ENCODE results near the gene DEXI. TPM values are rescaled to one million over a fixed set of nuclear protein-coding genes. Genes with fewer than 3 reads are reported as not detected.

DEXI gene
- total RNA-seq, 1 donor: 34.0 TPM

DNA sequence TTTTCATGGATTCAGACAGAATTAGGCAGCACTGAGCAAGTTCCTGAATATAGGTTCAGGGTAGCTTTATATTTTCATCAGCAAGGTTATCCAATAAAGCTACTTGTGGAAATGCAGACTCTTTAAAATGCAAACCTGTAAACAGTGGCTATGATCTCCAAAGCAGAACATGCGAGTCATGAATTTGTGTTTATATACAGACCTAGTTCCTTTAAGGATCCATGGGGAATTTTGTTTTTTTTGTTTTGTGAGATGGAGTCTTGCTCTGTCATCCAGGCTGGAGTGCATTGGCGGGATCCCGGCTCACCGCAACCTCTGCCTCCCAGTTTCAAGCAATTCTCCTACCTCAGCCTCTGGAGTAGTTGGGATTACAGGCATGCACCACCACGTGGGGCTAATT, 16.9 kb upstream of the DEXI start:
- Histone ChIP-seq H3K36me3 (ENCODE audit: insufficient read depth, low read length) (peaks cover 20% of the 10 kb centered on the region), H3K4me1 (ENCODE audit: insufficient read depth, low read length) (peaks cover 27% of the 10 kb centered on the region), H4K20me1 (ENCODE audit: insufficient read depth, low read length) (peaks cover 14% of the 10 kb centered on the region), H3K4me2 (ENCODE audit: insufficient read depth, low read length) (no peak overlapping the region), H3K9me3 (ENCODE audit: low read depth, low read length) (no peaks in the 10 kb centered on the region), H2AFZ (ENCODE audit: low read length) (no peak overlapping the region), H3K79me2 (ENCODE audit: insufficient read depth, low read length) (peaks cover 21% of the 10 kb centered on the region), H3K27me3 (ENCODE audit: insufficient read depth, low read length) (no peaks in the 10 kb centered on the region), H3K27ac (ENCODE audit: low read depth, low read length) (no peak overlapping the region), H3K4me3 (ENCODE audit: insufficient read depth, low read length) (no peak overlapping the region)
- no peak for DNase-seq (ENCODE audit: insufficient read length, low spot score, missing footprints)
- TF ChIP-seq, protein P1, sequence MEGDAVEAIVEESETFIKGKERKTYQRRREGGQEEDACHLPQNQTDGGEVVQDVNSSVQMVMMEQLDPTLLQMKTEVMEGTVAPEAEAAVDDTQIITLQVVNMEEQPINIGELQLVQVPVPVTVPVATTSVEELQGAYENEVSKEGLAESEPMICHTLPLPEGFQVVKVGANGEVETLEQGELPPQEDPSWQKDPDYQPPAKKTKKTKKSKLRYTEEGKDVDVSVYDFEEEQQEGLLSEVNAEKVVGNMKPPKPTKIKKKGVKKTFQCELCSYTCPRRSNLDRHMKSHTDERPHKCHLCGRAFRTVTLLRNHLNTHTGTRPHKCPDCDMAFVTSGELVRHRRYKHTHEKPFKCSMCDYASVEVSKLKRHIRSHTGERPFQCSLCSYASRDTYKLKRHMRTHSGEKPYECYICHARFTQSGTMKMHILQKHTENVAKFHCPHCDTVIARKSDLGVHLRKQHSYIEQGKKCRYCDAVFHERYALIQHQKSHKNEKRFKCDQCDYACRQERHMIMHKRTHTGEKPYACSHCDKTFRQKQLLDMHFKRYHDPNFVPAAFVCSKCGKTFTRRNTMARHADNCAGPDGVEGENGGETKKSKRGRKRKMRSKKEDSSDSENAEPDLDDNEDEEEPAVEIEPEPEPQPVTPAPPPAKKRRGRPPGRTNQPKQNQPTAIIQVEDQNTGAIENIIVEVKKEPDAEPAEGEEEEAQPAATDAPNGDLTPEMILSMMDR (IDR thresholded peaks at IDR 0.05; ENCODE audit: extremely low read depth, low read depth, low read length): no peak

DNA sequence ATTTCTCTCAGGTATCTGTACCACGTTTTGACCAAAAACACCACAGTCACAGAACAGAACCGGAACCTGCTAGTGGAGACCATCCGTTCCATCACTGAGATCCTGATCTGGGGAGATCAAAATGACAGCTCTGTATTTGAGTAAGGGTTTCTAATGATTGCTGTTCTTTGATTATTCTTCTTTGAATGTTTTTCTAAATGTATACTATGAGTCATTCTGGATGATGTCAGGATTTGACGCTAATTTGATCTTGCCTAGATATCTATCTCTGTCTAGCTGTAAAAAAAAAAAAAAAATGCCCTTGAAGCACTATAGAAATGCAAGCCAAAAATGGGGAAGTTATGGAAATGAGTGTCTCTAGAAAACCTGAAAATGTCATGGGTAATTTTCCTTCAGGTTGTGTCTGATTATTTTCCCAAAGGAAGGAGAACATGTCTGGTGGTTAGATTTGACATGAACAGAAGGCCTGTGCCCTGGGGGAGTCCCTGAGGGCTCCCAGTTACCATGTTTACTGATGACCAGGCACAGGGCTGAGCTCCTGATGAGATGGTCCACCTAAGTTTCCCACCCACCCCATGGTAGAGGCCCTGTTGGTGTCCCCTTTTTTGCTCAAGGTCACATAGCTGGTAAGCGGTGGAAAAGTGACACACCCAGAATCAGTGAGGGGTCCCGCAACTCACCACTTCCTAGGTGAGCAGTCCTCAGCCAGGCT, 15.7 kb upstream of the DEXI start:
- peak overlapping the region; percentile 10 for H3K27ac ChIP-seq (ENCODE audit: low read depth, low read length)
- TF ChIP-seq, protein P1 (IDR thresholded peaks at IDR 0.05; ENCODE audit: extremely low read depth, low read depth, low read length): no peak
- DNase-seq (ENCODE audit: insufficient read length, low spot score, missing footprints): no peak
- peaks cover 13% of the 10 kb centered on the region for H3K36me3 ChIP-seq (ENCODE audit: insufficient read depth, low read length)
- no peak overlapping the region for H3K4me3 ChIP-seq (ENCODE audit: insufficient read depth, low read length)
- H3K4me1 ChIP-seq (ENCODE audit: insufficient read depth, low read length): peaks cover 26% of the 10 kb centered on the region
- no peak overlapping the region for H2AFZ ChIP-seq (ENCODE audit: low read length)
- H4K20me1 ChIP-seq (ENCODE audit: insufficient read depth, low read length): peaks cover 20% of the 10 kb centered on the region
- H3K79me2 ChIP-seq (ENCODE audit: insufficient read depth, low read length): peaks cover 26% of the 10 kb centered on the region
- H3K27me3 ChIP-seq (ENCODE audit: insufficient read depth, low read length): no peaks in the 10 kb centered on the region
- no peak overlapping the region for H3K4me2 ChIP-seq (ENCODE audit: insufficient read depth, low read length)
- no peaks in the 10 kb centered on the region for H3K9me3 ChIP-seq (ENCODE audit: low read depth, low read length)

DNA sequence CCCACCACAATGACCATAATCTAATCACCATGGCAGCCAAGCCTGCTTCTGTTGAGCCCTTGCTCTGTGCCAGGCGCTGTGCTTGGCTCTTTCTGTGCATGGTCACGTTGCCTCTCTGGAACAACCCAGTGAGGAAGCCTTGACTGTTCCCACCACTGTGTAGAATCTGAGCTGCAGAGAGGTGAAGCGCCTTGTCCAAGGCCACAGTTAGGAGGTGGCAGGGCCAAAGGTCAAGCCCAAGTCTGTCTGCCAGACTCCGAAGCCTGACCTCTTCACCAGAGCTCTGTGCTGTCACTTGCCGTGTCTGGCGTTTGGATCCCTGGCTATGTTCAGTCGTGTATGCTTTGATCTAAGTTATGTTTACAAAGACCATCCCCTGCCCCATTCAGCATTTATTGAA, 12.6 kb upstream of the DEXI start:
- H3K4me1 ChIP-seq (ENCODE audit: insufficient read depth, low read length): peaks cover 16% of the 10 kb centered on the region
- TF ChIP-seq, protein P1 (IDR thresholded peaks at IDR 0.05; ENCODE audit: extremely low read depth, low read depth, low read length): no peak
- H3K4me2 ChIP-seq (ENCODE audit: insufficient read depth, low read length): no peak overlapping the region
- H2AFZ ChIP-seq (ENCODE audit: low read length): no peak overlapping the region
- H4K20me1 ChIP-seq (ENCODE audit: insufficient read depth, low read length): peaks cover 46% of the 10 kb centered on the region
- H3K9me3 ChIP-seq (ENCODE audit: low read depth, low read length): no peaks in the 10 kb centered on the region
- H3K27me3 ChIP-seq (ENCODE audit: insufficient read depth, low read length): no peaks in the 10 kb centered on the region
- H3K4me3 ChIP-seq (ENCODE audit: insufficient read depth, low read length): no peak overlapping the region
- no peak for DNase-seq (ENCODE audit: insufficient read length, low spot score, missing footprints)
- peaks cover 6% of the 10 kb centered on the region for H3K36me3 ChIP-seq (ENCODE audit: insufficient read depth, low read length)
- no peak overlapping the region for H3K27ac ChIP-seq (ENCODE audit: low read depth, low read length)
- peaks cover 48% of the 10 kb centered on the region for H3K79me2 ChIP-seq (ENCODE audit: insufficient read depth, low read length)

DNA sequence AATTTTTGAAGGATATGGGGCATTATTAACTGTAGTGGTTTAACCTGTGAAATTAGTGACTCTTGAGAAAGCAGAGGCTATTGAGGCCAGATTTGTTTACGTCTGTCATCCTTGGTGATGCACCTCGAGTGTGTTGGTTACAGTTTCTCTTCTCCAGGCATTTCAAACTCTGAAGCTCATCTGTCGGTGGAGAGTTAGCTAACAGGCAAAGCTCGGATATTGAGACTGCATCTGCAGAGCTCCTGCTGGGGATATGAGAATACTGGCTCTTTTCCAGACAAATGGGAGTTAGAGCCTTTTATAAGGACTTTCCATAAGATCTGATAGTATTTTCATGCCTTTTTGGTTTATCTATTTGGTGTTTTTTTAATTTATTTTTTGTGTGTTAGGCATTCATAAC, 8.8 kb upstream of the DEXI start:
- Histone ChIP-seq H2AFZ (ENCODE audit: low read length) (no peak overlapping the region), H3K27me3 (ENCODE audit: insufficient read depth, low read length) (no peaks in the 10 kb centered on the region), H3K9me3 (ENCODE audit: low read depth, low read length) (no peaks in the 10 kb centered on the region), H4K20me1 (ENCODE audit: insufficient read depth, low read length) (peaks cover 67% of the 10 kb centered on the region), H3K36me3 (ENCODE audit: insufficient read depth, low read length) (no peaks in the 10 kb centered on the region), H3K4me2 (ENCODE audit: insufficient read depth, low read length) (no peak overlapping the region), H3K4me1 (ENCODE audit: insufficient read depth, low read length) (peaks cover 27% of the 10 kb centered on the region), H3K4me3 (ENCODE audit: insufficient read depth, low read length) (no peak overlapping the region), H3K79me2 (ENCODE audit: insufficient read depth, low read length) (peaks cover 78% of the 10 kb centered on the region), H3K27ac (ENCODE audit: low read depth, low read length) (no peak overlapping the region)
- TF ChIP-seq, protein P1 (IDR thresholded peaks at IDR 0.05; ENCODE audit: extremely low read depth, low read depth, low read length): no peak
- no peak for DNase-seq (ENCODE audit: insufficient read length, low spot score, missing footprints)
